ENCODE data around the gene TMEM240. TPM values are rescaled to one million over a fixed set of nuclear protein-coding genes. Genes with fewer than 3 reads are reported as not detected.
A peak's percentile ranks its signal among the peaks of the same experiment; 100 is the strongest.
"Not testable (repeated sequence)": the region's sequence is repeated elsewhere in the genome, so short reads cannot be mapped to it uniquely, and the experiment has no call there.

The TMEM240 gene
- polyA plus RNA-seq, 3 donors = 5.0 to 9.6 (median 8.6) TPM

- no peak for DNase-seq
Observed at GRCh38 chr1:1527092-1527816, 13.2 kb downstream of the TMEM240 start.

GRCh38 chr1:1526476-1526875, 13.9 kb downstream of the TMEM240 start:
- not testable (repeated sequence) for DNase-seq

- DNase-seq = not testable (repeated sequence)
Observed at GRCh38 chr1:1524750-1525383, 15.6 kb downstream of the TMEM240 start.

- DNase-seq = not testable (repeated sequence)
Observed at GRCh38 chr1:1523651-1524050, 16.8 kb downstream of the TMEM240 start.

GRCh38 chr1:1523226-1523625, 17.2 kb downstream of the TMEM240 start:
- DNase-seq = not testable (repeated sequence)

- not testable (repeated sequence) for DNase-seq
Observed at GRCh38 chr1:1522536-1522935, 17.9 kb downstream of the TMEM240 start.

- DNase-seq = no peak
Observed at GRCh38 chr1:1521331-1521730, 19.1 kb downstream of the TMEM240 start.

GRCh38 chr1:1519805-1520505, 20.5 kb downstream of the TMEM240 start:
- DNase-seq = not testable (repeated sequence)

- not testable (repeated sequence) for DNase-seq
Observed at GRCh38 chr1:1518621-1519007, 21.8 kb downstream of the TMEM240 start.

- DNase-seq = no peak
Observed at GRCh38 chr1:1517973-1518620, 22.3 kb downstream of the TMEM240 start.

- not testable (repeated sequence) for DNase-seq
Observed at GRCh38 chr1:1516923-1517322, 23.5 kb downstream of the TMEM240 start.

GRCh38 chr1:1514376-1514775, 26.0 kb downstream of the TMEM240 start:
- DNase-seq = not testable (repeated sequence)

- not testable (repeated sequence) for DNase-seq
Observed at GRCh38 chr1:1513675-1514074, 26.7 kb downstream of the TMEM240 start.

- not testable (repeated sequence) for DNase-seq
Observed at GRCh38 chr1:1512425-1512824, 28.0 kb downstream of the TMEM240 start.

- DNase-seq = peak; percentile 98
Observed at GRCh38 chr1:1511533-1512285, 28.7 kb downstream of the TMEM240 start, which contains the start of gene ATAD3A. ATAD3A (plus strand) TSS chr1:1512162; CDS start chr1:1512269, 107 bp downstream.

GRCh38 chr1:1510912-1511532, 29.4 kb downstream of the TMEM240 start:
- DNase-seq = peak; percentile 27

GRCh38 chr1:1509465-1509850, 31.0 kb downstream of the TMEM240 start:
- DNase-seq = not testable (repeated sequence)

GRCh38 chr1:1508775-1509464, 31.5 kb downstream of the TMEM240 start:
- not testable (repeated sequence) for DNase-seq

GRCh38 chr1:1507305-1507704, 33.1 kb downstream of the TMEM240 start:
- no peak for DNase-seq

- not testable (repeated sequence) for DNase-seq
Observed at GRCh38 chr1:1505801-1506200, 34.6 kb downstream of the TMEM240 start.
